HepG2 (cell line): ENCODE measurements around the gene PFDN5. TPM values are rescaled to one million over a fixed set of nuclear protein-coding genes. Genes with fewer than 3 reads are reported as not detected.

Source experiments
- AFF4 ChIP-seq: sonication (generic); formaldehyde crosslinking; IDR thresholded peaks from 2 replicates; pipeline ENCODE4 v1.4.0; 2020; ENCODE audit warnings: missing genetic modification reagents
- ATF5 ChIP-seq: sonication (generic); formaldehyde crosslinking; IDR thresholded peaks from 2 replicates; pipeline ENCODE4 v1.4.0; 2020; ENCODE audit warnings: mild to moderate bottlenecking, low read depth, missing genetic modification reagents
- KDM5B ChIP-seq: sonication (generic); formaldehyde crosslinking; IDR thresholded peaks from 2 replicates; pipeline ENCODE4 v1.4.0; 2020; ENCODE audit warnings: missing genetic modification reagents, mild to moderate bottlenecking, borderline replicate concordance
- MZF1 ChIP-seq: sonication (generic); formaldehyde crosslinking; IDR thresholded peaks from 2 replicates; pipeline ENCODE4 v1.8.1; 2023; ENCODE audit warnings: mild to moderate bottlenecking, missing genetic modification reagents, borderline replicate concordance
- NR2F1 ChIP-seq, 2 experiments: fragments of 450-650 bp in 1 of 2; formaldehyde crosslinking in 1 of 2; IDR thresholded peaks; 2 replicates each; pipeline versions ENCODE4 v1.5.0 to v1.6.1; 2016 to 2020; ENCODE audit warnings: mild to moderate bottlenecking in 1 of 2, missing compliant biosample characterization in 1 of 2, missing genetic modification reagents in 1 of 2, moderate library complexity in 1 of 2
- NR2F2 ChIP-seq: IDR thresholded peaks from 2 replicates; pipeline ENCODE4 v1.6.1; 2012; ENCODE audit warnings: low read depth, inconsistent platforms, borderline replicate concordance
- PAWR ChIP-seq: sonication (generic); formaldehyde crosslinking; IDR thresholded peaks from 2 replicates; pipeline ENCODE4 v1.4.0; 2020; ENCODE audit warnings: missing genetic modification reagents, mild to moderate bottlenecking, borderline replicate concordance
- POLR2G ChIP-seq: fragments of 200-400 bp; formaldehyde crosslinking; IDR thresholded peaks from 2 replicates; pipeline ENCODE4 v1.6.1; 2018; ENCODE audit warnings: mild to moderate bottlenecking, low read depth, low read length, moderate library complexity
- PPARG ChIP-seq: conservative IDR thresholded peaks from 2 replicates; pipeline ENCODE4 v1.6.1; 2016; ENCODE audit warnings: missing biosample characterization, missing genetic modification reagents
- ZNF143 ChIP-seq: sonication (generic); formaldehyde crosslinking; IDR thresholded peaks from 2 replicates; pipeline ENCODE4 v1.4.0; 2020; ENCODE audit warnings: missing genetic modification reagents
- ZNF260 ChIP-seq: sonication (generic); formaldehyde crosslinking; IDR thresholded peaks from 2 replicates; pipeline ENCODE4 v1.4.0; 2020; ENCODE audit warnings: missing genetic modification reagents, low read depth, mild to moderate bottlenecking, borderline replicate concordance
- ZNF276 ChIP-seq: sonication (generic); formaldehyde crosslinking; IDR thresholded peaks from 2 replicates; pipeline ENCODE4 v1.4.0; 2020; ENCODE audit warnings: mild to moderate bottlenecking, low read depth, missing genetic modification reagents
- ZNF512B ChIP-seq: sonication (generic); formaldehyde crosslinking; IDR thresholded peaks from 2 replicates; pipeline ENCODE4 v1.5.1; 2020; ENCODE audit warnings: missing genetic modification reagents, mild to moderate bottlenecking, borderline replicate concordance
- ZNF850 ChIP-seq: sonication (generic); formaldehyde crosslinking; conservative IDR thresholded peaks from 2 replicates; pipeline ENCODE4 v1.9.0; 2021; ENCODE audit warnings: mild to moderate bottlenecking, missing genetic modification reagents
- polyA plus RNA-seq, 8 experiments: library from polyadenylated mRNA; depleted of rRNA in 3 of 8; stranded (reverse) in 7 of 8; unstranded in 1 of 8; fragments of >200 nt; fragmentation: Illumina TruSeq in 4 of 8; extraction: Trizol in 4 of 8; gene quantifications; 2 replicates each; pipeline versions ENCODE4 v1.2.1 to v1.2.3, GENCODE V29; 2011 to 2016; ENCODE audit warnings: low read depth in 4 of 8, missing spikeins in 1 of 8, mixed read lengths in 1 of 8; ENCODE audit not compliant: insufficient read depth in 1 of 8
- total RNA-seq, 5 experiments: library from RNA; depleted of rRNA; stranded (reverse); fragments of >200 nt; fragmentation: Illumina TruSeq; extraction: Trizol; gene quantifications; 2 replicates each; pipeline ENCODE4 v1.2.3, GENCODE V29; 2016; ENCODE audit warnings: low read depth in 1 of 5
- TF ChIP-seq, protein P1 (sequence below): sonication (generic); formaldehyde crosslinking; IDR thresholded peaks from 2 replicates; pipeline ENCODE4 v1.8.1; 2023; ENCODE audit warnings: mild to moderate bottlenecking, missing genetic modification reagents, borderline replicate concordance
- TF ChIP-seq, protein P2 (sequence below): sonication (generic); formaldehyde crosslinking; IDR thresholded peaks from 2 replicates; pipeline ENCODE4 v1.4.0; 2020; ENCODE audit warnings: mild to moderate bottlenecking, missing genetic modification reagents

The PFDN5 gene
- total and polyA plus RNA-seq, 2 of the 13 experiments (the other 11 are each of a cell fraction or from before 2014, with no cell fraction given), result 449 to 462 TPM

GRCh38 chr12:53267999-53268629 lies 27.2 kb upstream of the PFDN5 start, which contains the start of gene ESPL1 (continued):
- TF ChIP-seq NR2F1 (CRISPR knock-in tag; IDR thresholded peaks at IDR 0.05), result no peak
- TF ChIP-seq, protein P1, sequence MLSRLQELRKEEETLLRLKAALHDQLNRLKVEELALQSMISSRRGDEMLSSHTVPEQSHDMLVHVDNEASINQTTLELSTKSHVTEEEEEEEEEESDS (CRISPR knock-in tag), result peak; percentile 48; the same call in 1 of the 2 replicates
- TF ChIP-seq MZF1 (CRISPR knock-in tag), result peak; percentile 43; the same call in 1 of the 2 replicates
- TF ChIP-seq ZNF260 (CRISPR knock-in tag), result no peak
- TF ChIP-seq PAWR, result no peak
- no peak for TF ChIP-seq ATF5 (CRISPR knock-in tag)
- TF ChIP-seq PPARG (CRISPR knock-in tag), result no peak; the same call in 1 of the 2 replicates
- TF ChIP-seq ZNF143 (CRISPR knock-in tag), result peak; percentile 97
- TF ChIP-seq KDM5B (CRISPR knock-in tag), result peak; percentile 64; the same call in 1 of the 2 replicates
- TF ChIP-seq ZNF276 (CRISPR knock-in tag), result no peak
- TF ChIP-seq ZNF850 (CRISPR knock-in tag), result no peak
- TF ChIP-seq AFF4 (CRISPR knock-in tag), result 0 out of 2 replicates have a peak, but pooled peaks have one; percentile 59
- TF ChIP-seq ZNF512B (CRISPR knock-in tag), result 0 out of 2 replicates have a peak, but pooled peaks have one; percentile 31
- TF ChIP-seq, protein P2, sequence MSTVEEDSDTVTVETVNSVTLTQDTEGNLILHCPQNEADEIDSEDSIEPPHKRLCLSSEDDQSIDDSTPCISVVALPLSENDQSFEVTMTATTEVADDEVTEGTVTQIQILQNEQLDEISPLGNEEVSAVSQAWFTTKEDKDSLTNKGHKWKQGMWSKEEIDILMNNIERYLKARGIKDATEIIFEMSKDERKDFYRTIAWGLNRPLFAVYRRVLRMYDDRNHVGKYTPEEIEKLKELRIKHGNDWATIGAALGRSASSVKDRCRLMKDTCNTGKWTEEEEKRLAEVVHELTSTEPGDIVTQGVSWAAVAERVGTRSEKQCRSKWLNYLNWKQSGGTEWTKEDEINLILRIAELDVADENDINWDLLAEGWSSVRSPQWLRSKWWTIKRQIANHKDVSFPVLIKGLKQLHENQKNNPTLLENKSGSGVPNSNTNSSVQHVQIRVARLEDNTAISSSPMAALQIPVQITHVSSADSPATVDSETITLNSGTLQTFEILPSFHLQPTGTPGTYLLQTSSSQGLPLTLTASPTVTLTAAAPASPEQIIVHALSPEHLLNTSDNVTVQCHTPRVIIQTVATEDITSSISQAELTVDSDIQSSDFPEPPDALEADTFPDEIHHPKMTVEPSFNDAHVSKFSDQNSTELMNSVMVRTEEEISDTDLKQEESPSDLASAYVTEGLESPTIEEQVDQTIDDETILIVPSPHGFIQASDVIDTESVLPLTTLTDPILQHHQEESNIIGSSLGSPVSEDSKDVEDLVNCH (CRISPR knock-in tag), result no peak
- TF ChIP-seq POLR2G, result peak; percentile 55
- TF ChIP-seq NR2F2, result no peak
